ENCODE measurements around the gene TUBGCP2.

GRCh38 chr10:133349160-133349568 is 40.5 kb upstream of the TUBGCP2 start:
- TF ChIP-seq CTCF (IDR thresholded peaks at IDR 0.05) (no peak), EP300 (IDR thresholded peaks at IDR 0.05) (no peak), POLR2A (IDR thresholded peaks at IDR 0.05) (no peak)

All from ovary (tissue), 3 donors.